Heart left ventricle (tissue), 16 donors: Measurements from ENCODE around the gene STT3B. TPM values are rescaled to one million over a fixed set of nuclear protein-coding genes. Genes with fewer than 3 reads are reported as not detected.

Source experiments
- ATAC-seq, 4 donors: fragments of 200-7000 bp; cut with Tn5 transposase; one replicate each; pipeline ENCODE4 v1.9.1; 2020 to 2022; ENCODE audit warnings: moderate library complexity in 4 of 4, mild to moderate bottlenecking in 3 of 4, moderate number of reproducible peaks in 1 of 4
- DNase-seq, 5 donors: peaks; one replicate each; pipeline ENCODE4 v3.0.0-alpha.2; 2020
- H3K27ac ChIP-seq, 12 donors: fragments of 200-600 bp; sonication (generic) in 4 of 12; one replicate each; pipeline versions ENCODE4 v1.5.0 to v1.8.0; 2016 to 2022; ENCODE audit warnings: mild to moderate bottlenecking in 2 of 12
- H3K27me3 ChIP-seq, 9 donors: fragments of 200-600 bp; sonication (generic) in 2 of 9; one replicate each; pipeline versions ENCODE4 v1.5.1 to v1.8.0; 2016 to 2022; ENCODE audit warnings: mild to moderate bottlenecking in 3 of 9
- H3K36me3 ChIP-seq, 9 donors: fragments of 200-600 bp; sonication (generic) in 2 of 9; one replicate each; pipeline versions ENCODE4 v1.5.0 to v1.8.0; 2018 to 2022; ENCODE audit warnings: mild to moderate bottlenecking in 2 of 9
- H3K4me1 ChIP-seq, 12 donors: fragments of 200-600 bp; sonication (generic) in 4 of 12; one replicate each; pipeline versions ENCODE4 v1.5.0 to v1.8.0; 2016 to 2022; ENCODE audit warnings: mild to moderate bottlenecking in 3 of 12
- H3K4me3 ChIP-seq, 12 donors: fragments of 200-600 bp; sonication (generic) in 4 of 12; one replicate each; pipeline versions ENCODE4 v1.5.0 to v1.8.0; 2017 to 2022; ENCODE audit warnings: mild to moderate bottlenecking in 9 of 12, moderate library complexity in 4 of 12
- H3K9me3 ChIP-seq, 12 donors: fragments of 200-600 bp; sonication (generic) in 4 of 12; one replicate each; pipeline versions ENCODE4 v1.5.0 to v1.8.0; 2016 to 2022; ENCODE audit warnings: mild to moderate bottlenecking in 1 of 12
- CTCF ChIP-seq, 12 donors: fragments of 200-600 bp; sonication (generic) in 4 of 12; IDR thresholded peaks; one replicate each; pipeline versions ENCODE4 v1.5.0 to v1.8.0; 2018 to 2022; ENCODE audit warnings: antibody characterized with exemption in 12 of 12, mild to moderate bottlenecking in 5 of 12
- POLR2A ChIP-seq, 2 donors: fragments of 450-650 bp; IDR thresholded peaks; one replicate each; pipeline ENCODE4 v1.6.1; 2017; ENCODE audit warnings: antibody characterized with exemption in 2 of 2, mild to moderate bottlenecking in 2 of 2, moderate library complexity in 2 of 2
- WGBS, 4 donors: extraction: QIAGEN DNeasy Blood & Tissue Kit in 2 of 4; methylation state at CpG; one replicate each; pipeline versions ENCODE4 v1.1.5 to v1.1.7; 2013 to 2018; 5-methylcytosine and 5-hydroxymethylcytosine counted together
- intact Hi-C, 10 donors: fragments of 100-400 bp; cut with DNase I; formaldehyde crosslinking; loops; one replicate each; pipeline versions ENCODE4 v1.11.1 to v1.14.2; 2022
- polyA plus RNA-seq, 2 donors: library from polyadenylated mRNA; stranded (reverse); fragments of 200-250 nt; gene quantifications; one replicate each; pipeline ENCODE4 v1.2.3, GENCODE V29; 2013
- total RNA-seq, 9 donors: library from RNA; depleted of rRNA in 2 of 9; stranded (reverse); fragments of >200 nt in 2 of 9; fragmentation: NEBNext Ultra II Directional in 3 of 9; extraction: Animal tissue kit (Norgen Biotek cat#: 25700) in 3 of 9; gene quantifications; one replicate each; pipeline versions ENCODE4 v1.1.0 to v1.2.4, GENCODE V29; 2016 to 2023
- donor health status: ischemic (EF 13 %, LVEDD 7.1; RV severe dilation, severe dysfunction).
- donor health status: healthy with polysubstance abuse.
- donor health status: DM: no; HTN: yes; CAD: no.
- donor health status: DM: no; HTN: no; CAD: no.
- donor health status: ischemic (EF 25% LVEDD 6.9; RV normal size, moderate dysfunction).
- donor health status: ischemic (EF 25% LVEDD 5.7; RV mildly dilated, moderate dysfunction).
- donor health status: healthy.
- donor health status: DM: yes; HTN: yes; CAD: no.
- donor health status: ischemic (EF 35%, LVEDD 5.7; RV mildly dilated, moderate dysfunction).
- donor health status: nonischemic (EF 11% LVEDD 7.7; RV severe dilation, severe dysfunction).
- donor health status: DM: yes; HTN: yes; CAD: no.
- donor health status: PGD.
- donor health status: ischemic (EF 29% LVEDD 5.4; RV normal size, mild dysfunction).
- donor health status: nonischemic (EF 23%, LVEDD 6.1; RV moderate dilation, normal function).

STT3B gene
- total and polyA plus RNA-seq, 11 donors = 30.2 to 109 (median 90.4) TPM

- ATAC-seq (no peak), DNase-seq (no peak)
- H3K9me3 ChIP-seq = peaks cover 0 to 6% (median 0%) of the 10 kb centered on the region in 12 donors
- WGBS, 4 donors = 76 to 79% (median 78%) methylated on average over 9 of the region's 9 CpGs
- no peak overlapping the region for H3K4me3 ChIP-seq
- intact Hi-C loops = no loop called here
- H3K27me3 ChIP-seq = no peaks in the 10 kb centered on the region
- H3K36me3 ChIP-seq = no peaks in the 10 kb centered on the region
- no peak for TF ChIP-seq POLR2A (IDR thresholded peaks at IDR 0.05)
- TF ChIP-seq CTCF (IDR thresholded peaks at IDR 0.05) = no peak
- H3K27ac ChIP-seq = no peak overlapping the region
- H3K4me1 ChIP-seq = no peaks in the 10 kb centered on the region
Observed at GRCh38 chr3:31495971-31496665, 36.6 kb upstream of the STT3B start.

GRCh38 chr3:31498791-31499190 lies 33.9 kb upstream of the STT3B start:
- Histone ChIP-seq H3K4me1 (no peaks in the 10 kb centered on the region), H3K4me3 (no peak overlapping the region), H3K36me3 (no peaks in the 10 kb centered on the region), H3K27ac (no peak overlapping the region), H3K27me3 (peaks cover 0 to 3% (median 0%) of the 10 kb centered on the region in 9 donors), H3K9me3 (no peaks in the 10 kb centered on the region)
- no peak for TF ChIP-seq POLR2A (IDR thresholded peaks at IDR 0.05)
- no peak for TF ChIP-seq CTCF (IDR thresholded peaks at IDR 0.05)
- no peak for DNase-seq
- WGBS, 4 donors = 59 to 70% (median 65%) methylated on average over 5 of the region's 5 CpGs
- intact Hi-C loops = no loop called here
- no peak for ATAC-seq

GRCh38 chr3:31499281-31499680 lies 33.4 kb upstream of the STT3B start:
- 89 to 98% (median 91%) methylated on average over 3 of the region's 3 CpGs for WGBS, 4 donors
- Histone ChIP-seq H3K4me3 (no peak overlapping the region), H3K36me3 (no peaks in the 10 kb centered on the region), H3K4me1 (no peaks in the 10 kb centered on the region), H3K27me3 (peaks cover 0 to 4% (median 0%) of the 10 kb centered on the region in 9 donors), H3K27ac (no peak overlapping the region), H3K9me3 (no peaks in the 10 kb centered on the region)
- intact Hi-C loops = no loop called here
- DNase-seq (no peak), ATAC-seq (no peak)
- no peak for TF ChIP-seq CTCF (IDR thresholded peaks at IDR 0.05)
- no peak for TF ChIP-seq POLR2A (IDR thresholded peaks at IDR 0.05)

GRCh38 chr3:31502803-31503221 lies 29.9 kb upstream of the STT3B start:
- H3K9me3 ChIP-seq = no peaks in the 10 kb centered on the region
- no peak for DNase-seq
- TF ChIP-seq POLR2A (IDR thresholded peaks at IDR 0.05) = no peak
- no peak for ATAC-seq
- H3K36me3 ChIP-seq = no peaks in the 10 kb centered on the region
- intact Hi-C loops = no loop called here
- whole genome bisulfite sequencing, 4 donors = 83 to 86% (median 86%) methylated on average over 3 of the region's 3 CpGs
- H3K4me3 ChIP-seq = no peak overlapping the region
- H3K27ac ChIP-seq = no peak overlapping the region
- H3K4me1 ChIP-seq = no peaks in the 10 kb centered on the region
- H3K27me3 ChIP-seq = peaks cover 0 to 15% (median 2%) of the 10 kb centered on the region in 9 donors

- intact Hi-C loops = no loop called here
- no peaks in the 10 kb centered on the region for H3K36me3 ChIP-seq
- no peak overlapping the region for H3K27ac ChIP-seq
- H3K9me3 ChIP-seq = no peaks in the 10 kb centered on the region
- peaks cover 0 to 15% (median 2%) of the 10 kb centered on the region in 9 donors for H3K27me3 ChIP-seq
- DNase-seq (no peak), ATAC-seq (no peak)
- H3K4me3 ChIP-seq = no peak overlapping the region
- no peak for TF ChIP-seq POLR2A (IDR thresholded peaks at IDR 0.05)
- no peak for TF ChIP-seq CTCF (IDR thresholded peaks at IDR 0.05)
- H3K4me1 ChIP-seq = no peaks in the 10 kb centered on the region
- 48 to 56% (median 53%) methylated on average over 4 of the region's 4 CpGs for WGBS, 4 donors
Observed at GRCh38 chr3:31503456-31503855, 29.3 kb upstream of the STT3B start.
